Activated CD8-positive, alpha-beta memory T cell treated with anti-CD3 and anti-CD28 coated beads, Interleukin-2, amount 10 ng/mL, durations not matched to agents 7 days and 5 days (primary cell): ENCODE results near the gene RAB34. TPM values are rescaled to one million over a fixed set of nuclear protein-coding genes. Genes with fewer than 3 reads are reported as not detected.
"Not testable (repeated sequence)": the region's sequence is repeated elsewhere in the genome, so short reads cannot be mapped to it uniquely, and the experiment has no call there.

Experiments used
- ATAC-seq: fragments of 150-1000 bp; cut with Tn5 transposase; one replicate; pipeline ENCODE4 v1.10.0; 2021; ENCODE audit warnings: moderate library complexity
- CTCF ChIA-PET: fragments of 350-600 bp; sonication (Branson Sonifier 250); formaldehyde crosslinking; loops from one replicate; lab custom pipeline; 2021; ENCODE audit warnings: antibody characterized with exemption; lab: Charles Lee
- DNase-seq: peaks from one replicate; pipeline ENCODE4 v3.0.0-alpha.2; 2020
- H3K27ac Mint-ChIP-seq: one replicate; pipeline ENCODE4 v1.8.0; 2021; ENCODE audit warnings: mild to moderate bottlenecking, mixed read lengths
- H3K27me3 Mint-ChIP-seq: one replicate; pipeline ENCODE4 v1.8.0; 2021; ENCODE audit warnings: mixed read lengths
- H3K36me3 Mint-ChIP-seq: one replicate; pipeline ENCODE4 v1.8.0; 2021; ENCODE audit warnings: mild to moderate bottlenecking, mixed read lengths
- H3K4me1 Mint-ChIP-seq: one replicate; pipeline ENCODE4 v1.8.0; 2021; ENCODE audit warnings: mixed read lengths
- H3K4me3 Mint-ChIP-seq: one replicate; pipeline ENCODE4 v1.8.0; 2021; ENCODE audit warnings: mild to moderate bottlenecking, moderate library complexity, mixed read lengths
- H3K9me3 Mint-ChIP-seq: one replicate; pipeline ENCODE4 v1.8.0; 2022; ENCODE audit warnings: low read depth, mixed read lengths
- total RNA-seq, 2 experiments: library from RNA; stranded (reverse); gene quantifications; one replicate each; pipeline ENCODE4 v1.2.3, GENCODE V29; 2021

The RAB34 gene
- total RNA-seq, 2 experiments from 2014 or later = 5.6 to 8.3 TPM

GRCh38 chr17:28733346-28733745 is 15.7 kb upstream of the RAB34 start:
- H3K27me3 Mint-ChIP-seq = no peaks in the 10 kb centered on the region
- ATAC-seq (no peak), DNase-seq (no peak)
- H3K4me3 Mint-ChIP-seq = no peak overlapping the region
- CTCF ChIA-PET = interaction anchor here (1.5 to 12.9 kb wide), 2 partner anchors 13 to 109 kb away, joined by 6 to 591 read pairs; partner anchors contain the start of genes FAM222B and TRAF4
- no peaks in the 10 kb centered on the region for H3K9me3 Mint-ChIP-seq
- no peak overlapping the region for H3K27ac Mint-ChIP-seq
- peaks cover 5% of the 10 kb centered on the region for H3K36me3 Mint-ChIP-seq
- peaks cover 21% of the 10 kb centered on the region for H3K4me1 Mint-ChIP-seq

- CTCF ChIA-PET = interaction anchor here (1.7 to 12.9 kb wide), 3 partner anchors 17 to 41 kb away, joined by 5 to 591 read pairs (median 7); partner anchors contain the start of gene TRAF4
- DNase-seq (no peak), ATAC-seq (no peak)
- Mint-ChIP-seq H3K27ac (peak overlapping the region; percentile 1), H3K9me3 (no peaks in the 10 kb centered on the region), H3K4me1 (peaks cover 22% of the 10 kb centered on the region), H3K4me3 (no peak overlapping the region), H3K36me3 (peaks cover 4% of the 10 kb centered on the region), H3K27me3 (no peaks in the 10 kb centered on the region)
Observed at GRCh38 chr17:28729950-28730330, 12.3 kb upstream of the RAB34 start.

GRCh38 chr17:28728364-28729200 is 10.9 kb upstream of the RAB34 start, which contains the start of gene NEK8:
TSS of gene NEK8 (plus strand) at chr17:28728788. CDS start at chr17:28728814, 26 bp downstream.
- peaks cover 17% of the 10 kb centered on the region for H3K36me3 Mint-ChIP-seq
- H3K4me3 Mint-ChIP-seq = peak within 1 kb of the TSS; percentile 91
- H3K27me3 Mint-ChIP-seq = no peaks in the 10 kb centered on the region
- H3K4me1 Mint-ChIP-seq = peaks cover 34% of the 10 kb centered on the region
- H3K9me3 Mint-ChIP-seq = no peaks in the 10 kb centered on the region
- ATAC-seq = peak; percentile 52
- CTCF ChIA-PET = interaction anchor here (1.1 to 12.9 kb wide), 23 partner anchors 9 to 400 kb away, joined by 3 to 591 read pairs (median 17); partner anchors contain the start of genes BLTP2, DHRS13, FAM222B and FLOT2
- peak within 1 kb of the TSS; percentile 94 for H3K27ac Mint-ChIP-seq
- DNase-seq = peak; percentile 99

GRCh38 chr17:28726627-28727491 is 9.2 kb upstream of the RAB34 start:
- Mint-ChIP-seq H3K27ac (peak overlapping the region; percentile 94), H3K27me3 (no peaks in the 10 kb centered on the region), H3K4me1 (peaks cover 47% of the 10 kb centered on the region), H3K36me3 (peaks cover 30% of the 10 kb centered on the region), H3K9me3 (no peaks in the 10 kb centered on the region), H3K4me3 (peak overlapping the region; percentile 91)
- CTCF ChIA-PET = interaction anchor here (0.7 to 12.9 kb wide), 62 partner anchors 8 to 419 kb away, joined by 3 to 591 read pairs (median 5); partner anchors contain the start of genes BLTP2, DHRS13, FAM222B and FLOT2
- peak; percentile 96 for DNase-seq
- peak; percentile 51 for ATAC-seq

- Mint-ChIP-seq H3K9me3 (no peaks in the 10 kb centered on the region), H3K27ac (peak within 1 kb of the TSS; percentile 94), H3K36me3 (peaks cover 35% of the 10 kb centered on the region), H3K27me3 (no peaks in the 10 kb centered on the region), H3K4me1 (peaks cover 53% of the 10 kb centered on the region), H3K4me3 (peak within 1 kb of the TSS; percentile 91)
- peak; percentile 65 for ATAC-seq
- CTCF ChIA-PET = interaction anchor here (0.7 to 12.9 kb wide), 52 partner anchors 9 to 419 kb away, joined by 3 to 591 read pairs (median 6); partner anchors contain the start of genes BLTP2, DHRS13, FAM222B and FLOT2
- DNase-seq = peak; percentile 87
Observed at GRCh38 chr17:28726226-28726626, 8.6 kb upstream of the RAB34 start, which contains the start of gene TLCD1. TSS of gene TLCD1 (minus strand) at chr17:28726233. CDS start at chr17:28726097, 136 bp downstream.

- Mint-ChIP-seq H3K27ac (peak overlapping the region; percentile 85), H3K4me3 (peak overlapping the region; percentile 79), H3K36me3 (peaks cover 40% of the 10 kb centered on the region), H3K4me1 (peaks cover 54% of the 10 kb centered on the region), H3K27me3 (no peaks in the 10 kb centered on the region), H3K9me3 (no peaks in the 10 kb centered on the region)
- CTCF ChIA-PET = interaction anchor here (1.0 to 12.9 kb wide), 35 partner anchors 13 to 406 kb away, joined by 3 to 591 read pairs (median 12); partner anchors contain the start of genes BLTP2, DHRS13, FAM222B and FLOT2
- DNase-seq (peak; percentile 71), ATAC-seq (peak; percentile 1)
Observed at GRCh38 chr17:28725660-28726225, 8.1 kb upstream of the RAB34 start.

- H3K9me3 Mint-ChIP-seq = no peaks in the 10 kb centered on the region
- H3K27ac Mint-ChIP-seq = peak overlapping the region; percentile 85
- peak; percentile 52 for DNase-seq
Observed at GRCh38 chr17:28725166-28725659, 7.5 kb upstream of the RAB34 start.

GRCh38 chr17:28724500-28725165 is 7.0 kb upstream of the RAB34 start:
- Mint-ChIP-seq H3K4me3 (peak overlapping the region; percentile 79), H3K9me3 (no peaks in the 10 kb centered on the region), H3K4me1 (peaks cover 53% of the 10 kb centered on the region), H3K36me3 (peaks cover 51% of the 10 kb centered on the region), H3K27me3 (no peaks in the 10 kb centered on the region), H3K27ac (peak overlapping the region; percentile 85)
- CTCF ChIA-PET = interaction anchor here (1.1 to 12.9 kb wide), 8 partner anchors 12 to 393 kb away, joined by 3 to 591 read pairs (median 4); partner anchors contain the start of genes FLOT2 and TRAF4
- no peak for ATAC-seq
- no peak for DNase-seq

More at GRCh38 chr17:28725166-28725659, 7.5 kb upstream of the RAB34 start:
- Mint-ChIP-seq H3K4me1 (peaks cover 56% of the 10 kb centered on the region), H3K4me3 (peak overlapping the region; percentile 79), H3K36me3 (peaks cover 45% of the 10 kb centered on the region), H3K27me3 (no peaks in the 10 kb centered on the region)
- CTCF ChIA-PET = interaction anchor here (1.1 to 12.9 kb wide), 10 partner anchors 13 to 392 kb away, joined by 3 to 591 read pairs (median 4); partner anchors contain the start of genes FLOT2 and TRAF4
- ATAC-seq = no peak

GRCh38 chr17:28723836-28724499 is 6.3 kb upstream of the RAB34 start:
- H3K4me3 Mint-ChIP-seq = peak overlapping the region; percentile 79
- peak overlapping the region; percentile 85 for H3K27ac Mint-ChIP-seq
- DNase-seq, ATAC-seq, H3K9me3 Mint-ChIP-seq, H3K27me3 Mint-ChIP-seq: not testable (repeated sequence)
- peaks cover 51% of the 10 kb centered on the region for H3K36me3 Mint-ChIP-seq
- H3K4me1 Mint-ChIP-seq = peaks cover 53% of the 10 kb centered on the region
- CTCF ChIA-PET = interaction anchor here (1.1 to 12.9 kb wide), 6 partner anchors 23 to 393 kb away, joined by 3 to 591 read pairs (median 5); partner anchors contain the start of genes FLOT2, PHF12 and TRAF4

- Mint-ChIP-seq H3K27ac (peak overlapping the region; percentile 85), H3K4me1 (peaks cover 55% of the 10 kb centered on the region), H3K27me3 (peaks cover 4% of the 10 kb centered on the region), H3K9me3 (no peaks in the 10 kb centered on the region), H3K36me3 (peaks cover 51% of the 10 kb centered on the region), H3K4me3 (peak overlapping the region; percentile 41)
- CTCF ChIA-PET = interaction anchor here (1.5 to 12.9 kb wide), 4 partner anchors 23 to 394 kb away, joined by 4 to 591 read pairs (median 16); partner anchors contain the start of genes FLOT2, PHF12 and TRAF4
- no peak for ATAC-seq
- no peak for DNase-seq
Observed at GRCh38 chr17:28723159-28723835, 5.6 kb upstream of the RAB34 start.
